Measurements from ENCODE around the gene RAD51D.
"Not testable (repeated sequence)": the region's sequence is repeated elsewhere in the genome, so short reads cannot be mapped to it uniquely, and the experiment has no call there.

Gene RAD51D

GRCh38 chr17:35065880-35066279, 53.8 kb downstream of the RAD51D start:
- DNase-seq (ENCODE audit: low read depth): no peak

DNA sequence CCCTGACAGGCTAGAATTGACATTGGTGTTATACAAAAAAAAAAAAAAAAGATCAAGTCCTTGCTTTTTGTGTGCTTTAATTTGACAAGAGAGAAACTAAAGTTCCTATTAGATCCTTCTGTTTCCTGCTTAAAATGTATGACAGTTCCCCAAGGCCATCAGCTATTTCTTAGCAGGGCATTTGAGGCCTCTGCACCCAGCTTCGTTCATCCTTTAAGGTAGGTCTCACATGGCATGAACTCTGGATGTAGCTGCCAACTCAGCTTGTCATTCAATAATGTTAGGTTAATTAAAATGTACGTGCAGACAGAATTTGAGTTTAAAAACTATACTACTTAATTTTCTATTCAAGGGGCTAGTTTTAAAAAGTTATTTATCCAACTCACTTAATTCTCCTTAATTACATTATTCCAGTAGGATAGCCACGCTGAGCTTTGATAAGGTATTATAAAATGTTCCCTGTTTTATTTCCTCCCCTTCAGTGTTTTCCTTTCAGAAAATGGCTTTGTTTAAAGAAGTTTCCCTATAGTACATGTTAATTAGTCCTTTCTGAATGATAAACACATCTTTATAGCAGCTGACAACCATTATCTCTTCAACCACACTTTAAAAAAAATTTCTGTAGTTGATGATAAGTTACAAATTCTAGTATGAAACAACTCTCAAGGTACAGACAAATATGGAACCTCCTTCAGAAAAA, 55.0 kb downstream of the RAD51D start:
- DNase-seq (ENCODE audit: low read depth): no peak

DNA sequence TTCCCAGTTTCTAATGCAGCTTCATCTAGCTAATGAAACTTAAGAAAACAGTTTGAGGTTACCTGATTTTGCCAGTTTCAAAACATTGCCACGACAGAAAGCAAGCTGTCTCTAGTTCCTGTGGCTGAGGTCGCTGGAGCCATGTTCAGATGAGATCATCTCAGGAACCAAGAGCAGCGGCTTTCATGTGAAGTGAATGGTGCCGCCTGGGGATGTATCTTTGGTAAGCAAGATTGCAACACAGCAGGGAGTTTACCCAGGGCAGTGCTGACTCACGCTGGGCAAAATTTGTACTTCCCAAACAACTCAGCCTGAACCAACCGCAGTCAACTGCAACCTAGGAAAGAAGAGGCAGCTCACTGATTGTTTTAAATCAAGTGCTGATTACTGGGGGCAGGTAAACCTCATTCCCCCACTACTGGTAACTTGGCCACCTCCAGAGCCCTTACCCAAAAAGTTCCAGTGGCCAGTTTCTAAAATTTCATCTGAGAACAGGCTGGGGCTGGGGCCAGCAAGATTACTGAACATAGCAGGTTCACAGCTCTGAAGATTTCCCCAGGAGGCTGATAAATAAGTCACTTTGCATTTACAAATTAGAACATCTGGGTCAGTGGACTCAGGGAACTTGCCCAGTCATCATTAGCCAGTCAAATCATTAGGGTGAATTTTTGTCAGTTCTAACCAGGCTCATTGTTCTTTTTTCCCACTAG, 56.0 kb downstream of the RAD51D start, which contains the start of gene RFFL:
RFFL (minus strand) TSS at position 194 of the 710 bp plus-strand sequence. CDS start 37,154 bp downstream, outside the sequence.
- peak; percentile 72 for DNase-seq (ENCODE audit: low read depth)

- DNase-seq (ENCODE audit: low read depth): no peak
These were observed 57.4 kb downstream of the RAD51D start for GRCh38 chr17:35062308-35062707.

- no peak for DNase-seq (ENCODE audit: low read depth)
These were observed 62.2 kb downstream of the RAD51D start for GRCh38 chr17:35057332-35057915.

DNA sequence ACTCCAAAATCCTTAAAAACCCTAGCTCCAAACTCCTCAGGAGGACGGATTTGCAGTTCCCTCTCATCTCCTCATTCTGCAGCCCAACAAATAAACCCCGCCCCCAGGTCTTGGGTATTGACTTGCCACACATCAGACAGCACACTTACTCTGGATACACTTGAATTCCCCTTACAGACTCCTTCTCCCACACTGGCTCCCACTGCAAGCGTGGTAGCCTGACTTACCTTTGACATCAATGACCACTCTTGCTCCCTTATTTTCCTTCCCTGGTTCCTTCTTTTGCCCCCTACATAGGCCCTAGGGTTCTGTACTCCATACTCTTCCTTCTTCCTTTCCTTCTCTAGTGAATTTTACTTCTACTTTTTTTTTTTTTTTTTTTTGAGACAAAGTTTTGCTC, 63.6 kb downstream of the RAD51D start:
- no peak for DNase-seq (ENCODE audit: low read depth)

- no peak for DNase-seq (ENCODE audit: low read depth)
These were observed 66.5 kb downstream of the RAD51D start for GRCh38 chr17:35053204-35053603.

DNA sequence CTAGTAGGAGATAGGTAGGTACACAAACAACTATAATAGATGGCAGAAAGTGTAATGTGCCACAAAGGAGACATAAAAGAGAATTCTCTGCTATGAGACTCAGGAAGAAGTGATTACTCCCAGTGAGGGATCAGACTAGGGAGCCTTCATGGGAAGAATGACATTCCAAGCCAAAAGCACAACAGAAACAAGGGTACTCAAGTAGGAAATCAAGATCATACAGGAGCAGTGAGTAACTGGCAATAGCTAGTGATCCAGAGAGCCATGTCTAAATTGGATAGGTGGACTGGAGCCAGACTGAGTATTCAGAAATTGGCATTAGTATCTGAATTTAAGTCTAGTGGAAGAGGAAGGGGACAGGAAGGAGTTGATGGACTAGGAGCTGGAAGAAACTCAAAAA, 66.9 kb downstream of the RAD51D start:
- no peak for DNase-seq (ENCODE audit: low read depth)

DNA sequence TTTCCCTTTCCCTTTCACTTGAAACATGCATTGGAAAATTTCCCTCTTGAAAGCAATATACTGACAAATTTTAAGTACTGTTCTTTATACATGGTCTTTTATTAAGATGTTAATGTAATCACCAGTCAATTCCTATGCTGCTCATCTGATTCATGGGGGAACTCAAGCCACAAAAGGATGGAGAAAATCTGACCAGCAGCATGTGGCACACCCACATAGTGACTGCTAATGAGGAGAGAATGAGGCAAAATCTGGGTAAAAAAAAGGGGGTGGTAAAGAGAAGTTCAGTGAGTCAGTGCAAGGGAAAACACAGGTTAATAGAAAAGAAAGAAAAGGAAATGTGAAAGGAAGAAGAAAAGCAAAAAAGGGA, 67.4 kb downstream of the RAD51D start:
- DNase-seq (ENCODE audit: low read depth): no peak

GRCh38 chr17:35051579-35052240, 68.0 kb downstream of the RAD51D start:
- DNase-seq (ENCODE audit: low read depth): no peak

DNA sequence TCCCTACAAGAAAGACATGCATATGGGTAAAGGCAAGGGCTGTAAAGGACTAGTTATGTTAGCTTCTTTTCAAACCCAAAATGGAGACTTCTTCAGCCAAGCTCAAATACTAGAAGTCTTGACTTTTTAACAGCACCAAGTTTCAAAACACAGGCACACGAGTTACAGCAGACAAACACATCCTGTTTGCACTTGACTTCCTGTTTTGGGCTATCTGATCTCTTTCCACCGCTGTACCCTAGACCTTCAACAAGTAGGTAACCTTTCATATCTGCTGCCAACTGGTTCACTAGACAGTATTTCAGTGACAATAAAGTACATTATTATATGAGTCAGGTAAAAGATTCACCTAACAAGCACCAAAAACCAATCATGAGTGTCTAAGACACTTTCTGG, 68.5 kb downstream of the RAD51D start:
- no peak for DNase-seq (ENCODE audit: low read depth)

DNA sequence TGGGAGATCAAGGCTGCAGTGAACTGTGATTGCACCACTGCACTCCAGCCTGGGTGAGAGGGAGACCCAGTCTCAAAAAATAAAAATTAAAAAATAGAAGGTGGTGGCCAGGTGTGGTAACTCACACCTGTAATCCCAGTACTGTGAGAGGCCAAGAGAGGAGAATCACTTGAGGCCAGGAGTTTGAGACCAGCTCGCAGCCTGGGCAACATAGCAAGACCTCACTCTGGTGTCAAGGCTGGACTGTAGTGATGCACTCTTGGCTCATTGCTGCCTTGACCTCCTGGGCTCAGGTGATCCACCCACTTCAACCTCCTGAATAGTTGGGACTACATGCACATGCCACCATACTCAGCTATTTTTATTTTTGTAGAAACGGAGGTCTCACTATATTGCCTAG, 69.5 kb downstream of the RAD51D start:
- DNase-seq (ENCODE audit: low read depth): no peak

GRCh38 chr17:35048685-35049379, 70.8 kb downstream of the RAD51D start:
- no peak for DNase-seq (ENCODE audit: low read depth)

GRCh38 chr17:35046740-35047283, 72.8 kb downstream of the RAD51D start:
- peak; percentile 23 for DNase-seq (ENCODE audit: low read depth)

- DNase-seq (ENCODE audit: low read depth): no peak
These were observed 73.4 kb downstream of the RAD51D start for GRCh38 chr17:35046245-35046644.

DNA sequence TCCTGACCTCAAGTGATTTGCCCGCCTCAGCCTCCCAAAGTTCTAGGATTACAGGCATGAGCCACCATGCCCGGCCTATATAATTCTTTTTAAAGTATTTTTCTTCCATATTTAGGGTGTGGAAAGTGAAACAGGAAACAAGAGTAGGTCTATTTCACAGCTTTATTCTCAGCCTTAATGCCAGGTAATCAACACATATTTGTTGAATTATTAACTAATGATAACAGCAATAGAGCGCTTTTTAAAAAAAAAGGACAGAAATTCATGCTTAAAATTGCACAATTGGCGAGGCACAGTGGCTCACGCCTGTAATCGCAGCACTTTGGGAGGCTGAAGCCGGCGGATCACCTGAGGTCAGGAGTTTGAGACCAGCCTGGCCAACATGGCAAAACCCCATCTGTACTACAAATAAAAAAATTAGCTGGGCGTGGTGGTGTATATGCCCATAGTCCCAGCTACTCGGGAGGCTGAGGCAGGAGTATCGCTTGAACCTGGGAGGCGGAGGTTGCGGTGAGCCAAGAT, 74.1 kb downstream of the RAD51D start:
- DNase-seq (ENCODE audit: low read depth): not testable (repeated sequence)

DNA sequence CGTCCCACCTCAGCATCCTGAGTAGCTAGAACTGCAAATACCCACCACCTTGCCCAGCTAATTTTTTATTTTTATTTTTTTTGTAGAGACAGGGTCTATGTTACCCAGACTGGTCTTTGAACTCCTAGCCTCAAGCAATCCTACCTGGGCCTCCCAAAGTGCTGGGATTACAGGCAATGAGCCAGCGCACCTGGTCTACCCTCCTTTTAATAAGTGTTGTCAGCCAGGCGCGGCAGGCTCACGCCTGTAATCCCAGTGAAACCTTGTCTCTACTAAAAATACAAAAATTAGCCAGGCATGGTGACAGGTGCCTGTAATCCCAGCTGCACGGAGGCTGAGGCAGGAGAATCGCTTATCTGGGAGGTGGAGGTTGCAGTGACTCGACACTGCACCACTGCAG, 75.5 kb downstream of the RAD51D start:
- no peak for DNase-seq (ENCODE audit: low read depth)
